GM23338 (cell line): ENCODE data around the gene VWCE.

Experiments
- CREB1 ChIP-seq: fragments of 250-450 bp; sonication (Bioruptor Pico); IDR thresholded peaks from 2 replicates; pipeline ENCODE4 v1.5.0; 2020; ENCODE audit warnings: low read depth, mild to moderate bottlenecking, moderate library complexity
- EZH2 ChIP-seq: fragments of 200-600 bp; sonication (generic); IDR thresholded peaks from one replicate; pipeline ENCODE4 v1.8.0; 2017; ENCODE audit warnings: antibody characterized with exemption, mild to moderate bottlenecking, low read depth; ENCODE audit not compliant: unreplicated experiment
- EZH2phosphoT487 ChIP-seq: fragments of 200-600 bp; sonication (generic); IDR thresholded peaks from one replicate; pipeline ENCODE4 v1.8.1; 2018; ENCODE audit warnings: antibody characterized with exemption; ENCODE audit not compliant: unreplicated experiment
- JUNB ChIP-seq: IDR thresholded peaks from one replicate; pipeline ENCODE4 v1.6.1; 2016; ENCODE audit warnings: antibody characterized with exemption; ENCODE audit not compliant: unreplicated experiment
- POLR2AphosphoS5 ChIP-seq: IDR thresholded peaks from 2 replicates; pipeline ENCODE4 v1.6.1; 2016; ENCODE audit warnings: antibody characterized with exemption, low read depth
- REST ChIP-seq: IDR thresholded peaks from one replicate; pipeline ENCODE4 v1.6.1; 2018; ENCODE audit warnings: antibody characterized with exemption; ENCODE audit not compliant: unreplicated experiment
- STAT1 ChIP-seq: IDR thresholded peaks from one replicate; pipeline ENCODE4 v1.6.1; 2016; ENCODE audit warnings: antibody characterized with exemption; ENCODE audit not compliant: unreplicated experiment
- ZNF114 ChIP-seq: fragments of 250-450 bp; sonication (Bioruptor Pico); IDR thresholded peaks from 2 replicates; pipeline ENCODE4 v1.5.0; 2020; ENCODE audit warnings: mild to moderate bottlenecking, moderate library complexity
- ZNF331 ChIP-seq: fragments of 250-450 bp; sonication (Bioruptor Pico); IDR thresholded peaks from 2 replicates; pipeline ENCODE4 v1.5.0; 2020; ENCODE audit warnings: low read depth, mild to moderate bottlenecking, moderate library complexity
- TF ChIP-seq, protein P1 (sequence below), 2 experiments: fragments of 200-600 bp in 1 of 2; sonication (generic) in 1 of 2; conservative IDR thresholded peaks; 2 replicates each; pipeline versions ENCODE4 v1.5.1 to v1.6.1; 2016 to 2017; ENCODE audit warnings: antibody characterized with exemption in 2 of 2, low read depth in 2 of 2, mild to moderate bottlenecking in 2 of 2, moderate library complexity in 1 of 2

- TF ChIP-seq CREB1 (no peak), POLR2AphosphoS5 (no peak), EZH2 (no peak), EZH2phosphoT487 (no peak), ZNF114 (CRISPR knock-in tag) (no peak), REST (no peak), JUNB (no peak), ZNF331 (CRISPR knock-in tag) (no peak), STAT1 (no peak)
- TF ChIP-seq, protein P1, sequence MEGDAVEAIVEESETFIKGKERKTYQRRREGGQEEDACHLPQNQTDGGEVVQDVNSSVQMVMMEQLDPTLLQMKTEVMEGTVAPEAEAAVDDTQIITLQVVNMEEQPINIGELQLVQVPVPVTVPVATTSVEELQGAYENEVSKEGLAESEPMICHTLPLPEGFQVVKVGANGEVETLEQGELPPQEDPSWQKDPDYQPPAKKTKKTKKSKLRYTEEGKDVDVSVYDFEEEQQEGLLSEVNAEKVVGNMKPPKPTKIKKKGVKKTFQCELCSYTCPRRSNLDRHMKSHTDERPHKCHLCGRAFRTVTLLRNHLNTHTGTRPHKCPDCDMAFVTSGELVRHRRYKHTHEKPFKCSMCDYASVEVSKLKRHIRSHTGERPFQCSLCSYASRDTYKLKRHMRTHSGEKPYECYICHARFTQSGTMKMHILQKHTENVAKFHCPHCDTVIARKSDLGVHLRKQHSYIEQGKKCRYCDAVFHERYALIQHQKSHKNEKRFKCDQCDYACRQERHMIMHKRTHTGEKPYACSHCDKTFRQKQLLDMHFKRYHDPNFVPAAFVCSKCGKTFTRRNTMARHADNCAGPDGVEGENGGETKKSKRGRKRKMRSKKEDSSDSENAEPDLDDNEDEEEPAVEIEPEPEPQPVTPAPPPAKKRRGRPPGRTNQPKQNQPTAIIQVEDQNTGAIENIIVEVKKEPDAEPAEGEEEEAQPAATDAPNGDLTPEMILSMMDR (conservative IDR thresholded peaks at IDR 0.05; ENCODE audit: low read depth in 2 of 2) = no peak
These were observed 11.1 kb upstream of the VWCE start for GRCh38 chr11:61306221-61306620.
